Stimulated activated naive CD8-positive, alpha-beta T cell treated with anti-CD3 and anti-CD28 coated beads, Interleukin-15, amount 100 ng/mL, for 72 hours (primary cell): ENCODE data around the gene GBF1.

Experiments
- ATAC-seq: fragments of 150-1000 bp; cut with Tn5 transposase; 2 replicates; pipeline ENCODE4 v1.10.0; 2021; ENCODE audit warnings: mild to moderate bottlenecking, moderate library complexity
- DNase-seq, 2 donors: peaks; one replicate each; pipeline ENCODE4 v3.0.0; 2021 to 2022
- H3K27ac Mint-ChIP-seq, 2 donors: one replicate each; pipeline ENCODE4 v1.8.0; 2022; ENCODE audit warnings: mild to moderate bottlenecking in 2 of 2, mixed read lengths in 2 of 2, moderate library complexity in 2 of 2
- H3K27me3 Mint-ChIP-seq: one replicate; pipeline ENCODE4 v1.8.0; 2022; ENCODE audit warnings: mixed read lengths
- H3K4me1 Mint-ChIP-seq: one replicate; pipeline ENCODE4 v1.8.0; 2022; ENCODE audit warnings: mild to moderate bottlenecking, mixed read lengths
- H3K4me3 Mint-ChIP-seq, 2 donors: one replicate each; pipeline ENCODE4 v1.8.0; 2022; ENCODE audit warnings: mild to moderate bottlenecking in 2 of 2, mixed read lengths in 2 of 2, moderate library complexity in 1 of 2
- H3K9me3 Mint-ChIP-seq, 2 donors: one replicate each; pipeline ENCODE4 v1.8.0; 2022; ENCODE audit warnings: mixed read lengths in 2 of 2

The GBF1 gene

GRCh38 chr10:102275343-102275742 lies 30.0 kb downstream of the GBF1 start:
- ATAC-seq (no peak), DNase-seq (no peak)
- Mint-ChIP-seq H3K9me3 (no peaks in the 10 kb centered on the region), H3K4me3 (no peak overlapping the region), H3K27me3 (no peaks in the 10 kb centered on the region), H3K27ac (no peak overlapping the region), H3K4me1 (peaks cover 26% of the 10 kb centered on the region)

- Mint-ChIP-seq H3K4me1 (peaks cover 33% of the 10 kb centered on the region), H3K27me3 (no peaks in the 10 kb centered on the region), H3K4me3 (no peak overlapping the region), H3K9me3 (no peaks in the 10 kb centered on the region), H3K27ac (no peak overlapping the region)
- no peak for ATAC-seq
- no peak for DNase-seq
Measured at GRCh38 chr10:102279104-102279503, 33.8 kb downstream of the GBF1 start.

GRCh38 chr10:102280397-102281101 lies 35.2 kb downstream of the GBF1 start:
- Mint-ChIP-seq H3K9me3 (no peaks in the 10 kb centered on the region), H3K4me3 (peak overlapping the region; percentile 51 to 66), H3K4me1 (peaks cover 48% of the 10 kb centered on the region), H3K27ac (peak overlapping the region; percentile 14 to 85), H3K27me3 (no peaks in the 10 kb centered on the region)
- no peak for ATAC-seq
- no peak for DNase-seq

GRCh38 chr10:102281102-102281487 lies 35.8 kb downstream of the GBF1 start:
- Mint-ChIP-seq H3K9me3 (no peaks in the 10 kb centered on the region), H3K27me3 (no peaks in the 10 kb centered on the region), H3K4me1 (peaks cover 53% of the 10 kb centered on the region), H3K27ac (peak overlapping the region in 1 of 2 donors; percentile 14), H3K4me3 (peak overlapping the region in 1 of 2 donors; percentile 51)
- no peak for ATAC-seq
- DNase-seq: no peak

GRCh38 chr10:102283488-102283887 lies 38.2 kb downstream of the GBF1 start:
- ATAC-seq: no peak
- Mint-ChIP-seq H3K4me1 (peaks cover 73% of the 10 kb centered on the region), H3K27ac (peak overlapping the region in 1 of 2 donors; percentile 59), H3K27me3 (no peaks in the 10 kb centered on the region), H3K4me3 (peak overlapping the region; percentile 7 to 23), H3K9me3 (no peaks in the 10 kb centered on the region)
- no peak for DNase-seq

GRCh38 chr10:102283890-102284289 lies 38.6 kb downstream of the GBF1 start:
- H3K27me3 Mint-ChIP-seq: no peaks in the 10 kb centered on the region
- peaks cover 73% of the 10 kb centered on the region for H3K4me1 Mint-ChIP-seq
- DNase-seq (no peak), ATAC-seq (no peak)
- no peak overlapping the region for H3K4me3 Mint-ChIP-seq
- no peaks in the 10 kb centered on the region for H3K9me3 Mint-ChIP-seq
- H3K27ac Mint-ChIP-seq: no peak overlapping the region

GRCh38 chr10:102284531-102284930 lies 39.2 kb downstream of the GBF1 start:
- Mint-ChIP-seq H3K27ac (no peak overlapping the region), H3K9me3 (no peaks in the 10 kb centered on the region), H3K4me3 (no peak overlapping the region)

GRCh38 chr10:102285133-102285532 lies 39.8 kb downstream of the GBF1 start:
- Mint-ChIP-seq H3K27me3 (no peaks in the 10 kb centered on the region), H3K9me3 (no peaks in the 10 kb centered on the region), H3K4me1 (peaks cover 67% of the 10 kb centered on the region), H3K27ac (no peak overlapping the region), H3K4me3 (no peak overlapping the region)
- DNase-seq: no peak
- ATAC-seq: peak; percentile 54

More at GRCh38 chr10:102284531-102284930, 39.2 kb downstream of the GBF1 start:
- Mint-ChIP-seq H3K4me1 (peaks cover 73% of the 10 kb centered on the region), H3K27me3 (no peaks in the 10 kb centered on the region)
- DNase-seq: no peak
- ATAC-seq: no peak

GRCh38 chr10:102286216-102286615 lies 40.9 kb downstream of the GBF1 start:
- no peak overlapping the region for H3K27ac Mint-ChIP-seq

GRCh38 chr10:102287538-102287937 lies 42.2 kb downstream of the GBF1 start:
- Mint-ChIP-seq H3K27me3 (no peaks in the 10 kb centered on the region), H3K4me1 (peaks cover 62% of the 10 kb centered on the region), H3K4me3 (no peak overlapping the region), H3K9me3 (no peaks in the 10 kb centered on the region), H3K27ac (no peak overlapping the region)
- ATAC-seq (peak; percentile 94), DNase-seq (peak in 1 of 2 donors; percentile 15)

More at GRCh38 chr10:102286216-102286615, 40.9 kb downstream of the GBF1 start:
- Mint-ChIP-seq H3K4me1 (peaks cover 61% of the 10 kb centered on the region), H3K9me3 (no peaks in the 10 kb centered on the region), H3K27me3 (no peaks in the 10 kb centered on the region), H3K4me3 (no peak overlapping the region)
- no peak for ATAC-seq
- DNase-seq: no peak

- Mint-ChIP-seq H3K9me3 (no peaks in the 10 kb centered on the region), H3K27me3 (no peaks in the 10 kb centered on the region), H3K4me1 (peaks cover 58% of the 10 kb centered on the region), H3K4me3 (no peak overlapping the region), H3K27ac (peak overlapping the region in 1 of 2 donors; percentile 64)
- DNase-seq (no peak), ATAC-seq (no peak)
Measured at GRCh38 chr10:102287991-102288390, 42.7 kb downstream of the GBF1 start.

- Mint-ChIP-seq H3K9me3 (no peaks in the 10 kb centered on the region), H3K4me1 (peaks cover 44% of the 10 kb centered on the region), H3K27me3 (no peaks in the 10 kb centered on the region), H3K4me3 (no peak overlapping the region), H3K27ac (no peak overlapping the region)
- DNase-seq: no peak
- no peak for ATAC-seq
Measured at GRCh38 chr10:102289356-102289755, 44.0 kb downstream of the GBF1 start.

GRCh38 chr10:102289840-102290239 lies 44.5 kb downstream of the GBF1 start:
- H3K9me3 Mint-ChIP-seq: no peaks in the 10 kb centered on the region

GRCh38 chr10:102291221-102291905 lies 46.0 kb downstream of the GBF1 start:
- Mint-ChIP-seq H3K4me1 (peaks cover 24% of the 10 kb centered on the region), H3K27me3 (no peaks in the 10 kb centered on the region), H3K4me3 (no peak overlapping the region), H3K9me3 (no peaks in the 10 kb centered on the region), H3K27ac (peak overlapping the region in 1 of 2 donors; percentile 15)
- DNase-seq (no peak), ATAC-seq (no peak)

More at GRCh38 chr10:102289840-102290239, 44.5 kb downstream of the GBF1 start:
- DNase-seq (no peak), ATAC-seq (no peak)
- Mint-ChIP-seq H3K27ac (no peak overlapping the region), H3K4me3 (no peak overlapping the region), H3K27me3 (no peaks in the 10 kb centered on the region), H3K4me1 (peaks cover 39% of the 10 kb centered on the region)

- peaks cover 25% of the 10 kb centered on the region for H3K4me1 Mint-ChIP-seq
- no peak overlapping the region for H3K27ac Mint-ChIP-seq
- no peaks in the 10 kb centered on the region for H3K9me3 Mint-ChIP-seq
- DNase-seq (no peak), ATAC-seq (no peak)
- no peak overlapping the region for H3K4me3 Mint-ChIP-seq
- H3K27me3 Mint-ChIP-seq: no peaks in the 10 kb centered on the region
Measured at GRCh38 chr10:102297101-102297500, 51.8 kb downstream of the GBF1 start.

- DNase-seq: no peak
- Mint-ChIP-seq H3K4me1 (peaks cover 25% of the 10 kb centered on the region), H3K27ac (no peak overlapping the region), H3K9me3 (no peaks in the 10 kb centered on the region), H3K27me3 (no peaks in the 10 kb centered on the region), H3K4me3 (no peak overlapping the region)
- no peak for ATAC-seq
Measured at GRCh38 chr10:102298899-102299298, 53.6 kb downstream of the GBF1 start.
